ENCODE measurements around the gene GLRA2. TPM values are rescaled to one million over a fixed set of nuclear protein-coding genes. Genes with fewer than 3 reads are reported as not detected.

Gene GLRA2
- total RNA-seq, 1 donor from 2014 or later, result not detected

- Histone ChIP-seq H3K36me3 (no peaks in the 10 kb centered on the region), H3K4me3 (no peak overlapping the region), H3K4me1 (no peaks in the 10 kb centered on the region), H3K27ac (replicated peaks) (no peak overlapping the region), H3K27me3 (ENCODE audit: low read depth) (no peaks in the 10 kb centered on the region), H3K9me3 (replicated peaks) (no peaks in the 10 kb centered on the region)
- intact Hi-C loops (cut with micrococcal nuclease), result no loop called here
- no peak for TF ChIP-seq CTCF (IDR thresholded peaks at IDR 0.05; ENCODE audit: borderline replicate concordance)
- DNase-seq, result no peak
Measured at GRCh38 chrX:14777525-14777924, 248.2 kb downstream of the GLRA2 start.

- intact Hi-C loops (cut with micrococcal nuclease), result no loop called here
- TF ChIP-seq CTCF (IDR thresholded peaks at IDR 0.05; ENCODE audit: borderline replicate concordance), result no peak
- DNase-seq, result no peak
- H3K9me3 ChIP-seq (replicated peaks), result no peaks in the 10 kb centered on the region
- H3K36me3 ChIP-seq, result no peaks in the 10 kb centered on the region
- H3K27me3 ChIP-seq (ENCODE audit: low read depth), result no peaks in the 10 kb centered on the region
- no peak overlapping the region for H3K27ac ChIP-seq (replicated peaks)
- no peaks in the 10 kb centered on the region for H3K4me1 ChIP-seq
- H3K4me3 ChIP-seq, result no peak overlapping the region
Measured at GRCh38 chrX:14779580-14779979, 250.2 kb downstream of the GLRA2 start.
